GM06990 (cell line): ENCODE data around the gene CAMK1D.

Source experiments
- DNase-seq: peaks from one replicate; pipeline ENCODE4 v3.0.0-alpha.2; 2011; ENCODE audit not compliant: insufficient read length; ENCODE audit errors: extremely low read depth
- H3K27me3 ChIP-seq: replicated peaks from 2 replicates; pipeline ENCODE4 v1.6.0; 2011; ENCODE audit warnings: low read length; ENCODE audit not compliant: control insufficient read depth, insufficient read depth
- H3K36me3 ChIP-seq: 2 replicates; pipeline ENCODE4 v1.5.1; 2011; ENCODE audit warnings: low read length; ENCODE audit not compliant: control insufficient read depth, insufficient read depth
- H3K4me3 ChIP-seq: replicated peaks from 2 replicates; pipeline ENCODE4 v1.5.1; 2011; ENCODE audit warnings: low read depth, mild to moderate bottlenecking, control low read depth, low read length
- CTCF ChIP-seq: IDR thresholded peaks from 2 replicates; pipeline ENCODE4 v1.5.1; 2011; ENCODE audit warnings: low read length, control low read depth, mild to moderate bottlenecking, inconsistent platforms; ENCODE audit not compliant: insufficient read depth, poor library complexity, severe bottlenecking

CAMK1D gene

GRCh38 chr10:12833451-12833850 lies 484.1 kb downstream of the CAMK1D start:
- no peak overlapping the region for H3K4me3 ChIP-seq
- no peaks in the 10 kb centered on the region; the same call in 1 of the 2 replicates for H3K36me3 ChIP-seq
- H3K27me3 ChIP-seq = no peaks in the 10 kb centered on the region
- TF ChIP-seq CTCF = no peak
- DNase-seq = no peak

GRCh38 chr10:12834116-12834665 lies 484.8 kb downstream of the CAMK1D start:
- Histone ChIP-seq H3K4me3 (no peak overlapping the region), H3K27me3 (no peaks in the 10 kb centered on the region), H3K36me3 (no peaks in the 10 kb centered on the region; the same call in 1 of the 2 replicates)
- DNase-seq = no peak
- TF ChIP-seq CTCF = no peak

- Histone ChIP-seq H3K27me3 (no peaks in the 10 kb centered on the region), H3K36me3 (no peaks in the 10 kb centered on the region; the same call in 1 of the 2 replicates), H3K4me3 (no peak overlapping the region)
- TF ChIP-seq CTCF = no peak
- no peak for DNase-seq
Measured at GRCh38 chr10:12834721-12835120, 485.4 kb downstream of the CAMK1D start.

- Histone ChIP-seq H3K4me3 (no peak overlapping the region), H3K27me3 (no peaks in the 10 kb centered on the region), H3K36me3 (no peaks in the 10 kb centered on the region)
- no peak for DNase-seq
- TF ChIP-seq CTCF = no peak
Measured at GRCh38 chr10:12835709-12836108, 486.4 kb downstream of the CAMK1D start.

GRCh38 chr10:12838366-12838765 lies 489.0 kb downstream of the CAMK1D start:
- DNase-seq = no peak
- no peak overlapping the region for H3K4me3 ChIP-seq
- no peaks in the 10 kb centered on the region for H3K36me3 ChIP-seq
- TF ChIP-seq CTCF = no peak
- no peaks in the 10 kb centered on the region for H3K27me3 ChIP-seq
